GM21360 (cell line): ENCODE results near the gene NAV2.
"Not testable (repeated sequence)": the region's sequence is repeated elsewhere in the genome, so short reads cannot be mapped to it uniquely, and the experiment has no call there.

Experiments used
- ATAC-seq: cut with Tn5 transposase; IDR thresholded peaks from one replicate; pipeline ENCODE4 v1.9.1; 2021; ENCODE audit warnings: mild to moderate bottlenecking, moderate library complexity; ENCODE audit not compliant: unreplicated experiment

NAV2 gene

GRCh38 chr11:19882356-19882755 lies 169.7 kb downstream of the NAV2 start:
- ATAC-seq, result no peak

- ATAC-seq, result no peak
Observed at GRCh38 chr11:19886498-19886897, 173.9 kb downstream of the NAV2 start.

- ATAC-seq, result no peak
Observed at GRCh38 chr11:19887842-19888241, 175.2 kb downstream of the NAV2 start.

GRCh38 chr11:19889531-19889930 lies 176.9 kb downstream of the NAV2 start:
- ATAC-seq, result no peak

GRCh38 chr11:19890308-19890707 lies 177.7 kb downstream of the NAV2 start:
- no peak for ATAC-seq

GRCh38 chr11:19891022-19891421 lies 178.4 kb downstream of the NAV2 start:
- no peak for ATAC-seq

GRCh38 chr11:19892387-19892786 lies 179.8 kb downstream of the NAV2 start:
- ATAC-seq, result no peak

- ATAC-seq, result no peak
Observed at GRCh38 chr11:19892876-19893275, 180.2 kb downstream of the NAV2 start.

GRCh38 chr11:19894404-19894803 lies 181.8 kb downstream of the NAV2 start:
- ATAC-seq, result no peak

- ATAC-seq, result not testable (repeated sequence)
Observed at GRCh38 chr11:19895037-19895436, 182.4 kb downstream of the NAV2 start.

GRCh38 chr11:19895776-19896175 lies 183.1 kb downstream of the NAV2 start:
- ATAC-seq, result no peak

GRCh38 chr11:19903620-19904069 lies 191.0 kb downstream of the NAV2 start:
- no peak for ATAC-seq

- no peak for ATAC-seq
Observed at GRCh38 chr11:19905280-19905853, 192.7 kb downstream of the NAV2 start.

GRCh38 chr11:19906126-19906525 lies 193.5 kb downstream of the NAV2 start:
- ATAC-seq, result no peak

GRCh38 chr11:19907008-19907579 lies 194.5 kb downstream of the NAV2 start:
- peak; percentile 49 for ATAC-seq

- no peak for ATAC-seq
Observed at GRCh38 chr11:19907839-19908238, 195.2 kb downstream of the NAV2 start.

- ATAC-seq, result no peak
Observed at GRCh38 chr11:19910931-19911330, 198.3 kb downstream of the NAV2 start.

GRCh38 chr11:19912115-19912957 lies 199.7 kb downstream of the NAV2 start:
- ATAC-seq, result no peak

- ATAC-seq, result no peak
Observed at GRCh38 chr11:19912958-19913892, 200.6 kb downstream of the NAV2 start.

GRCh38 chr11:19913893-19914249 lies 201.2 kb downstream of the NAV2 start:
- ATAC-seq, result no peak

GRCh38 chr11:19915808-19916207 lies 203.2 kb downstream of the NAV2 start:
- ATAC-seq, result no peak
